Mesothelial cell of epicardium (in vitro differentiated cells): ENCODE data around the gene RUFY4. TPM values are rescaled to one million over a fixed set of nuclear protein-coding genes. Genes with fewer than 3 reads are reported as not detected.
"Not testable (repeated sequence)": the region's sequence is repeated elsewhere in the genome, so short reads cannot be mapped to it uniquely, and the experiment has no call there.

Experiments used
- DNase-seq, 2 experiments: peaks; one replicate each; pipeline ENCODE4 v3.0.0; 2021; ENCODE audit warnings: low spot score in 2 of 2; ENCODE audit not compliant: unreplicated experiment in 2 of 2
- H3K27ac Mint-ChIP-seq: 2 replicates; pipeline ENCODE4 v1.8.0; 2021; ENCODE audit warnings: mixed read lengths
- H3K27me3 Mint-ChIP-seq: 2 replicates; pipeline ENCODE4 v1.8.0; 2021; ENCODE audit warnings: low read depth, mixed read lengths
- H3K36me3 Mint-ChIP-seq: 2 replicates; pipeline ENCODE4 v1.8.0; 2021; ENCODE audit warnings: mixed read lengths
- H3K4me1 Mint-ChIP-seq: 2 replicates; pipeline ENCODE4 v1.8.0; 2021; ENCODE audit warnings: mixed read lengths
- H3K4me3 Mint-ChIP-seq: 2 replicates; pipeline ENCODE4 v1.8.0; 2021; ENCODE audit warnings: mild to moderate bottlenecking, moderate library complexity, mixed read lengths
- H3K9me3 Mint-ChIP-seq: 2 replicates; pipeline ENCODE4 v1.8.0; 2021; ENCODE audit warnings: mixed read lengths
- total RNA-seq: library from RNA; stranded (reverse); gene quantifications from 3 replicates; pipeline ENCODE4 v1.2.1, GENCODE V29; 2021
- TF ChIP-seq, protein P1 (sequence below): fragments of 200-600 bp; sonication (generic); IDR thresholded peaks from one replicate; pipeline ENCODE4 v1.5.0; 2021; ENCODE audit warnings: antibody characterized with exemption; ENCODE audit not compliant: unreplicated experiment

Gene RUFY4
- total RNA-seq, 1 donor from 2014 or later = not detected

DNA sequence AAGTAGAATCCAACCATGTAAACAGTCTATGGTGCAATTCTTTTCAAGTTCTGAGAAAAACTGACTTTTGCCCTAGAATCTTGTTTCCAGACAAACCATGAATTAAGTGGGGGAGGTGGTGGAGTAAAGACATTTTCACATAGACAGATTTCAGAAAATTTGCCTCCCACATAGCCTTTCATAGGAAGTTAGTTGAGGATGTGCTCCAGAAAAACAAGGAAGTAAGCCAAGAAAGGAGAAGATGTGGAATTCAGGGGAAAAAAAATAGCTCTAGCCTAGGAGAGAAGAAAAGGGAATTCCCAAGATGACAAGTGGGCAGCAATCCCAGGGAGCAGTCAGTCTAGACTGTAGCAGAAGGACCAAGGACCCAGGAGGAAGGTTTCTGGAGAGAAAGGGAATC is 17.4 kb downstream of the RUFY4 start:
- no peak overlapping the region for H3K4me3 Mint-ChIP-seq
- TF ChIP-seq, protein P1, sequence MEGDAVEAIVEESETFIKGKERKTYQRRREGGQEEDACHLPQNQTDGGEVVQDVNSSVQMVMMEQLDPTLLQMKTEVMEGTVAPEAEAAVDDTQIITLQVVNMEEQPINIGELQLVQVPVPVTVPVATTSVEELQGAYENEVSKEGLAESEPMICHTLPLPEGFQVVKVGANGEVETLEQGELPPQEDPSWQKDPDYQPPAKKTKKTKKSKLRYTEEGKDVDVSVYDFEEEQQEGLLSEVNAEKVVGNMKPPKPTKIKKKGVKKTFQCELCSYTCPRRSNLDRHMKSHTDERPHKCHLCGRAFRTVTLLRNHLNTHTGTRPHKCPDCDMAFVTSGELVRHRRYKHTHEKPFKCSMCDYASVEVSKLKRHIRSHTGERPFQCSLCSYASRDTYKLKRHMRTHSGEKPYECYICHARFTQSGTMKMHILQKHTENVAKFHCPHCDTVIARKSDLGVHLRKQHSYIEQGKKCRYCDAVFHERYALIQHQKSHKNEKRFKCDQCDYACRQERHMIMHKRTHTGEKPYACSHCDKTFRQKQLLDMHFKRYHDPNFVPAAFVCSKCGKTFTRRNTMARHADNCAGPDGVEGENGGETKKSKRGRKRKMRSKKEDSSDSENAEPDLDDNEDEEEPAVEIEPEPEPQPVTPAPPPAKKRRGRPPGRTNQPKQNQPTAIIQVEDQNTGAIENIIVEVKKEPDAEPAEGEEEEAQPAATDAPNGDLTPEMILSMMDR = no peak
- H3K27ac Mint-ChIP-seq = no peak overlapping the region
- H3K27me3 Mint-ChIP-seq = peaks cover 32% of the 10 kb centered on the region
- H3K9me3 Mint-ChIP-seq = peaks cover 18% of the 10 kb centered on the region
- no peak for DNase-seq
- peaks cover 3% of the 10 kb centered on the region for H3K36me3 Mint-ChIP-seq
- H3K4me1 Mint-ChIP-seq = no peaks in the 10 kb centered on the region

DNA sequence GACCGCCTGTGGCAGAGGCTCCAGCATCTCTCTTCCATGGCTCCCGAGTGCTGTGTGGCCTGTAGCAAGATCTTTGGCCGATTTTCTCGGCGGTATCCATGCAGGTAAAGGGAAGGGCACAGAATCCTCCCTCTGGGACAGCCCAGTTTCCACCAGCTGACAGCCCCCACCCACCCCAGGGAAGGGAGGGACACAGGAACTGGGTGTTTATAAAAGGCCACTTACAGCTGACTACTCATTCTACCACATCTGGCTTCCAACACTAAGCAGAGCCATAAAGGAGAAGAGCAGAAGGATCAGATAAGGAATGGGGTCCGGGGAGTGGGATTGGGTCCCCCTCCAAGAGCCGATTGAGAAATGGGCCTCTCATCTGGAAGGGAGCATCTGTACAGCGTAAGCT is 20.2 kb downstream of the RUFY4 start:
- Mint-ChIP-seq H3K4me1 (no peaks in the 10 kb centered on the region), H3K27me3 (peaks cover 48% of the 10 kb centered on the region), H3K4me3 (no peak overlapping the region), H3K36me3 (peaks cover 3% of the 10 kb centered on the region), H3K27ac (no peak overlapping the region), H3K9me3 (peaks cover 18% of the 10 kb centered on the region)
- TF ChIP-seq, protein P1 = no peak
- no peak for DNase-seq

DNA sequence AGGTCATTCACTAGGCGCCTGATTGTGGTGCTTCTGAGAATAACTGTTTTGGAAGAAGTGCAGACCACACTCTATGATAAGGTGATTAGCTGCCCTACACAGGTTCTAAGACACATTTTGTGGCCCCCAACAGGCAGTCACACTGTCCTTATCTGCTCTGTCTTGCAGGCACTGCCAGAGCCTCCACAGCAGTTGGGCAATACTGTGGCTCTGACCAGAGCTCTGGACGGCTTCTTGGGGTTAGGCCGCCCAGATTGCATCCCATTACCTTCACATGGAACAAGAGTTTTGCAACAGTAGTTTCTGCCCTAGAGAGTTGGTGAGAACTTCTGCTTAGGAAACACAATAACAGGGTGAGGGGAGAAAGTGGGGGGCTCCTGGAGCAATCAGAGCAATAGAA is 22.7 kb downstream of the RUFY4 start:
- H3K36me3 Mint-ChIP-seq = no peaks in the 10 kb centered on the region
- no peaks in the 10 kb centered on the region for H3K9me3 Mint-ChIP-seq
- TF ChIP-seq, protein P1 = no peak
- H3K27ac Mint-ChIP-seq = no peak overlapping the region
- DNase-seq = no peak
- no peaks in the 10 kb centered on the region for H3K4me1 Mint-ChIP-seq
- peaks cover 43% of the 10 kb centered on the region for H3K27me3 Mint-ChIP-seq
- H3K4me3 Mint-ChIP-seq = no peak overlapping the region

DNA sequence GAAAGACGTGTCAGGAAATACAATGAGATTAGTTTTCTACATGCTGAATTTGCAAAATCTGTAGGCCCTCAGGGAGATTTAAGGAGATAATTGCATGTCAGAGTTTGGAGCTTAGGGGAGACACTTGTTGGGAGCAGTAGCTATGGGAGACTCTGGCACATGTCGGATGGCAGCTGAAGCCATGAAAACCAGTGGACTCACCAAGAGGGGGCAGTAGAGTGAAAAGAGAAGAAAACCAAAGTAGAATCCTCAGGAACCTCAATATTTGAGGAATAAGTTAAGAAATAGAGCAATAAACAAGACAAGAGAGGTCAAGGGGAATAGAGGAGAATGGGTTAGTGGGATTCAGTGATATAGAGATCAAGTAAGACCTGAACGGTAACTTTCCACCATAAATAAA is 24.8 kb downstream of the RUFY4 start:
- H3K36me3 Mint-ChIP-seq = no peaks in the 10 kb centered on the region
- peaks cover 51% of the 10 kb centered on the region for H3K27me3 Mint-ChIP-seq
- DNase-seq = no peak
- H3K9me3 Mint-ChIP-seq = peaks cover 15% of the 10 kb centered on the region
- H3K4me1 Mint-ChIP-seq = no peaks in the 10 kb centered on the region
- H3K4me3 Mint-ChIP-seq = no peak overlapping the region
- no peak overlapping the region for H3K27ac Mint-ChIP-seq
- TF ChIP-seq, protein P1 = no peak

DNA sequence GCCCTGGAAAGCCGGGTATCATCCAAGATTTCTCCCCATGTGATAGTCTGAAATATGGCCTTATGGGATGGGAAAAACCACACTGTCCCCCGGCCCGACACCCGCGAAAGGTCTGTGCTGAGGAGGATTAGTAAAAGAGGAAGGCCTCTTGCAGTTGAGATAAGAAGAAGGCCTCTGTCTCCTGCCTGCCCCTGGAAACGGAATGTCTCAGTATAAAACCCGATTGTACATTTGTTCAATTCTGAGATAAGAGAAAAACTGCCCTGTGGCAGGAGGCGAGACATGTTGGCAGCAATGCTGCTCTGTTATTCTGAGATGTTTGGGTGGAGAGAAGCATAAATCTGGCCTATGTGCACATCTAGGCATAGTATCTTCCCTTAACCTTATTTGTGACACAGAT is 26.8 kb downstream of the RUFY4 start:
- H3K4me3 Mint-ChIP-seq = no peak overlapping the region
- DNase-seq = no peak
- H3K27me3 Mint-ChIP-seq = peaks cover 54% of the 10 kb centered on the region
- H3K9me3 Mint-ChIP-seq = peaks cover 15% of the 10 kb centered on the region
- H3K27ac Mint-ChIP-seq = no peak overlapping the region
- no peaks in the 10 kb centered on the region for H3K36me3 Mint-ChIP-seq
- H3K4me1 Mint-ChIP-seq = no peaks in the 10 kb centered on the region
- TF ChIP-seq, protein P1 = no peak

DNA sequence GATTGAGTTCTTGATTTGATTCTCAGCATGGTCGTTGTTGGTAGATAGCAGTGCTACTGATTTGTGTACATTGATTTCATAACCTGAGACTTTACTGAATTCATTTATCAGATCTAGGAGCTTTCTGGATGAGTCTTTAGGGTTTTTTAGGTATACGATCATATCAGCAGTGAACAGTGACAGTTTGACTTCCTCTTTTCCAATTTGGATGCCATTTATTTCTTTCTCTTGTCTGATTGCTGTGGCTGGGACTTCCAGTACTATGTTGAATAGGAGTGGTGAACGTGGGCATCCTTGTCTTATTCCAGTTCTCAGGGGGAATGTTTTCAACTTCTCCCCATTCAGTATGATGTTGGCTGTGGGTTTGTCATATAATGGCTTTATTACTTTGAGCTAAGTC is 28.9 kb downstream of the RUFY4 start:
- Mint-ChIP-seq H3K4me1 (no peaks in the 10 kb centered on the region), H3K9me3 (peaks cover 15% of the 10 kb centered on the region), H3K27ac (no peak overlapping the region), H3K4me3 (no peak overlapping the region), H3K27me3 (peaks cover 53% of the 10 kb centered on the region), H3K36me3 (no peaks in the 10 kb centered on the region)
- TF ChIP-seq, protein P1 = no peak
- no peak for DNase-seq

DNA sequence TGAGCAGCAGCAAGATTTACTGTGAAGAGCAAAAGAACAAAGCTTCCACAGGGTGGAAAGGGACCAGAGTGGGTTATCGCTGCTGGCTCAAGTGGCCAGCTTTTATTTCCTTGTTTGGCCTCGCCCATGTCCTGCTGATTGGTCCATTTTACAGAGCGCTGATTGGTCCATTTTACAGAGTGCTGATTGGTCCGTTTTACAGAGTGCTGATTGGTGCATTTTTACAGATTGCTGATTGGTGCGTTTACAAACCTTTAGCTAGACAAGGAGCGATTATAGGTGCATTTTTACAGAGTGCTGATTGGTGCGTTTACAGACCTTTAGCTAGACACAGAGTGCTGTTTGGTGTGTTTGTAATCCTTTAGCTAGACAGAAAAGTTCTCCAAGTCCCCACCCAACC is 39.8 kb downstream of the RUFY4 start:
- Mint-ChIP-seq H3K9me3 (peaks cover 43% of the 10 kb centered on the region), H3K27me3 (peaks cover 34% of the 10 kb centered on the region)
- not testable (repeated sequence) for DNase-seq, H3K4me3 Mint-ChIP-seq, H3K4me1 Mint-ChIP-seq, H3K36me3 Mint-ChIP-seq, H3K27ac Mint-ChIP-seq

DNA sequence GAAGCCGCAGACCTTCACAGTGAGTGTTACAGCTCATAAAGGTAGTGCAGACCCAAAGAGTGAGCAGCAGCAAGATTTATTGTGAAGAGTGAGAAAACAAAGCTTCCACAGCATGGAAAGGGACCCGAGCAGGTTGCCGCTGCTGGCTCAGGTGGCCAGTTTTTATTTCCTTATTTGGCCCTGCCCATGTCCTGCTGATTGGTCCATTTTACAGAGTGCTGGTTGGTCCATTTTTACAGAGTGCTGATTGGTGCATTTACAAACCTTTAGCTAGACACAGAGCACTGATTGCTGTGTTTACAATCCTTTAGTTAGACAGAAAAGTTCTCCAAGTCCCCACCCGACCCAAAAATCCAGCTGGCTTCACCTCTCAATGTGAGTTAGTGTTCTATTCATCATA is 52.7 kb downstream of the RUFY4 start:
- not testable (repeated sequence) for H3K27me3 Mint-ChIP-seq, H3K36me3 Mint-ChIP-seq, DNase-seq, H3K4me3 Mint-ChIP-seq, H3K27ac Mint-ChIP-seq
- H3K4me1 Mint-ChIP-seq = peaks cover 10% of the 10 kb centered on the region
- peaks cover 23% of the 10 kb centered on the region for H3K9me3 Mint-ChIP-seq
